SK-N-SH (cell line): ENCODE data around the gene CRB2. TPM values are rescaled to one million over a fixed set of nuclear protein-coding genes. Genes with fewer than 3 reads are reported as not detected.

Experiments
- CTCF ChIA-PET: fragments of 300-600, 350-600 bp; formaldehyde crosslinking; extraction: SDS; loops from one replicate; lab custom pipeline; 2021; lab: Yijun Ruan, JAX
- POLR2A ChIA-PET: fragments of 350-600 bp; sonication (Branson Sonifier 250); formaldehyde crosslinking; extraction: SDS; loops from one replicate; lab custom pipeline; 2020; ENCODE audit warnings: antibody characterized with exemption, inconsistent platforms; lab: Yijun Ruan, JAX
- DNase-seq: peaks from one replicate; pipeline ENCODE4 v3.0.0; 2012
- H2AFZ ChIP-seq: fragments of 200-600 bp; sonication (generic); 2 replicates; pipeline ENCODE4 v1.8.1; 2016; ENCODE audit warnings: antibody characterized with exemption, mild to moderate bottlenecking, low read depth
- H3F3A ChIP-seq: fragments of 200-600 bp; sonication (generic); replicated peaks from 2 replicates; pipeline ENCODE3; 2016; ENCODE audit warnings: antibody characterized with exemption, mild to moderate bottlenecking; ENCODE audit not compliant: insufficient read depth
- H3K27ac ChIP-seq, 2 experiments: fragments of 200-500 bp in 1 of 2; fragments of 200-600 bp in 1 of 2; sonication (Bioruptor generic) in 1 of 2; sonication (generic), shearing (Covaris generic) in 1 of 2; 2 replicates each; pipeline versions ENCODE4 v1.5.1 to v1.6.1; 2014 to 2016; ENCODE audit warnings: low read depth in 2 of 2, inconsistent platforms in 1 of 2, low read length in 1 of 2, mild to moderate bottlenecking in 1 of 2, mixed read lengths in 1 of 2
- H3K27me3 ChIP-seq: fragments of 200-600 bp; sonication (generic), shearing (Covaris generic); 2 replicates; pipeline ENCODE4 v1.6.1; 2016; ENCODE audit warnings: mixed run types; ENCODE audit not compliant: insufficient read depth
- H3K36me3 ChIP-seq, 2 experiments: fragments of 200-500 bp in 1 of 2; fragments of 200-600 bp in 1 of 2; sonication (Bioruptor generic) in 1 of 2; sonication (generic) in 1 of 2; replicated peaks in 1 of 2; 2 replicates each; pipeline versions ENCODE3 to v1.5.1; 2014 to 2016; ENCODE audit warnings: low read length in 1 of 2, mild to moderate bottlenecking in 1 of 2; ENCODE audit not compliant: insufficient read depth in 2 of 2, control insufficient read depth in 1 of 2
- H3K4me1 ChIP-seq, 2 experiments: fragments of 200-500 bp in 1 of 2; fragments of 200-600 bp in 1 of 2; sonication (Bioruptor generic) in 1 of 2; sonication (generic), shearing (Covaris generic) in 1 of 2; 2 replicates each; pipeline versions ENCODE4 v1.5.1 to v1.6.1; 2014 to 2016; ENCODE audit warnings: low read depth in 1 of 2, low read length in 1 of 2, mixed run types in 1 of 2; ENCODE audit not compliant: insufficient read depth in 2 of 2, control insufficient read depth in 1 of 2
- H3K4me2 ChIP-seq: fragments of 200-600 bp; sonication (generic), shearing (Covaris generic); 2 replicates; pipeline ENCODE4 v1.6.1; 2017; ENCODE audit warnings: mixed run types
- H3K4me3 ChIP-seq, 2 experiments: fragments of 200-500 bp in 1 of 2; fragments of 200-600 bp in 1 of 2; sonication (Bioruptor generic) in 1 of 2; sonication (generic), shearing (Covaris generic) in 1 of 2; 2 replicates each; pipeline versions ENCODE4 v1.5.1 to v1.8.1; 2014 to 2016; ENCODE audit warnings: low read depth in 2 of 2, inconsistent platforms in 1 of 2, low read length in 1 of 2, mild to moderate bottlenecking in 1 of 2, mixed read lengths in 1 of 2, moderate library complexity in 1 of 2
- H3K79me2 ChIP-seq: fragments of 200-600 bp; sonication (generic); 2 replicates; pipeline ENCODE4 v1.8.1; 2017; ENCODE audit warnings: mild to moderate bottlenecking; ENCODE audit not compliant: insufficient read depth
- H3K9ac ChIP-seq: fragments of 200-600 bp; sonication (generic); 2 replicates; pipeline ENCODE4 v1.6.1; 2017; ENCODE audit warnings: mixed run types
- H3K9me2 ChIP-seq: fragments of 200-600 bp; sonication (generic); 2 replicates; pipeline ENCODE4 v1.6.1; 2017; ENCODE audit warnings: mixed run types
- H3K9me3 ChIP-seq: fragments of 200-600 bp; sonication (generic); 2 replicates; pipeline ENCODE4 v1.6.1; 2017; ENCODE audit warnings: mixed run types, mild to moderate bottlenecking, moderate library complexity
- H4K20me1 ChIP-seq: fragments of 200-600 bp; sonication (generic); 2 replicates; pipeline ENCODE4 v1.6.1; 2017; ENCODE audit warnings: mild to moderate bottlenecking, mixed run types; ENCODE audit not compliant: insufficient read depth
- CHD2 ChIP-seq: fragments of 150-350 bp; IDR thresholded peaks from 2 replicates; pipeline ENCODE4 v1.6.1; 2018; ENCODE audit warnings: low read length; ENCODE audit not compliant: partially characterized antibody
- FOXJ3 ChIP-seq: sonication (generic); formaldehyde crosslinking; IDR thresholded peaks from 2 replicates; pipeline ENCODE4 v1.5.1; 2020; ENCODE audit warnings: mild to moderate bottlenecking, missing genetic modification reagents
- GABPA ChIP-seq: IDR thresholded peaks from 2 replicates; pipeline ENCODE4 v1.4.0; 2012; ENCODE audit warnings: low read depth, mild to moderate bottlenecking
- POLR2AphosphoS5 ChIP-seq: IDR thresholded peaks from 2 replicates; pipeline ENCODE4 v1.6.1; 2012; ENCODE audit warnings: low read depth, low read length
- RXRA ChIP-seq: IDR thresholded peaks from 2 replicates; pipeline ENCODE4 v1.4.0; 2012; ENCODE audit warnings: low read depth, mild to moderate bottlenecking, borderline replicate concordance
- SIN3A ChIP-seq: IDR thresholded peaks from 2 replicates; pipeline ENCODE4 v1.6.1; 2012; ENCODE audit warnings: low read depth, mild to moderate bottlenecking, low read length, moderate library complexity, borderline replicate concordance
- SMC3 ChIP-seq: IDR thresholded peaks from 2 replicates; pipeline ENCODE4 v1.6.1; 2012; ENCODE audit warnings: low read depth, low read length, improper control_type of control experiment
- USF1 ChIP-seq: IDR thresholded peaks from 2 replicates; pipeline ENCODE4 v1.4.0; 2012; ENCODE audit warnings: low read depth, borderline replicate concordance
- YY1 ChIP-seq: IDR thresholded peaks from 2 replicates; pipeline ENCODE4 v1.4.0; 2012; ENCODE audit warnings: low read depth, mild to moderate bottlenecking
- WGBS: methylation state at CpG from one replicate; pipeline ENCODE4 v1.1.6; 2017; ENCODE audit warnings: low lambda C conversion rate; 5-methylcytosine and 5-hydroxymethylcytosine counted together
- polyA plus RNA-seq, 3 experiments: library from polyadenylated mRNA; depleted of rRNA; stranded (reverse); fragments of >200 nt; gene quantifications; 2 replicates each; pipeline ENCODE4 v1.2.3, GENCODE V29; 2012
- TF ChIP-seq, protein P1 (sequence below): IDR thresholded peaks from 2 replicates; pipeline ENCODE4 v1.4.0; 2012; ENCODE audit warnings: low read depth
- TF ChIP-seq, protein P2 (sequence below): IDR thresholded peaks from 2 replicates; pipeline ENCODE4; 2012
- TF ChIP-seq, protein P3 (sequence below): IDR thresholded peaks from 2 replicates; pipeline ENCODE4 v1.6.1; 2012; ENCODE audit warnings: mild to moderate bottlenecking, low read depth, low read length, moderate library complexity

Gene CRB2
- polyA plus RNA-seq, 1 of the 3 experiments (the other 2 are of a cell fraction): not detected

DNA sequence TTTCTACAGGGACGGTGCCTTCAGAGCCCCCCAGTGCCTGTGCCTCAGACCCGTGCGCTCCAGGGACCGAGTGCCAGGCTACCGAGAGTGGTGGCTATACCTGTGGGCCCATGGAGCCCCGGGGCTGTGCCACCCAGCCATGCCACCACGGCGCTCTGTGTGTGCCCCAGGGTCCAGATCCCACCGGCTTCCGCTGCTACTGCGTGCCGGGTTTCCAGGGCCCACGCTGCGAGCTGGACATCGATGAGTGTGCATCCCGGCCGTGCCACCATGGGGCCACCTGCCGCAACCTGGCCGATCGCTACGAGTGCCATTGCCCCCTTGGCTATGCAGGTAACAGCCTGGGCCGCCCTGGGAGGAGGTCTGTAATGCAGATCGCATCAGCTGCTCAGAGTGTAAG, 6.9 kb downstream of the CRB2 start:
- ChIA-PET POLR2A (no interaction called here), CTCF (interaction anchor here (1.3 to 10.4 kb wide), 4 partner anchors 8 to 23 kb away, joined by 4 to 77 read pairs (median 25); partner anchors contain the start of gene CRB2)
- no peak overlapping the region for H3K9ac ChIP-seq
- no peak overlapping the region for H2AFZ ChIP-seq
- H3K79me2 ChIP-seq: no peaks in the 10 kb centered on the region
- no peak overlapping the region for H3K4me2 ChIP-seq
- peaks cover 0 to 4% of the 10 kb centered on the region in 2 experiments; a peak in 1 of 4 replicates for H3K4me1 ChIP-seq
- H3K9me2 ChIP-seq: no peaks in the 10 kb centered on the region
- H3K36me3 ChIP-seq: no peaks in the 10 kb centered on the region
- no peak for DNase-seq
- no peak overlapping the region for H3K27ac ChIP-seq
- H4K20me1 ChIP-seq: no peaks in the 10 kb centered on the region
- H3K9me3 ChIP-seq: no peaks in the 10 kb centered on the region
- TF ChIP-seq GABPA (no peak), RXRA (no peak), USF1 (no peak), SMC3 (no peak), CHD2 (no peak), POLR2AphosphoS5 (no peak), SIN3A (no peak), YY1 (no peak), FOXJ3 (no peak)
- TF ChIP-seq, protein P1, sequence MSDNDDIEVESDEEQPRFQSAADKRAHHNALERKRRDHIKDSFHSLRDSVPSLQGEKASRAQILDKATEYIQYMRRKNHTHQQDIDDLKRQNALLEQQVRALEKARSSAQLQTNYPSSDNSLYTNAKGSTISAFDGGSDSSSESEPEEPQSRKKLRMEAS: no peak
- TF ChIP-seq, protein P2, sequence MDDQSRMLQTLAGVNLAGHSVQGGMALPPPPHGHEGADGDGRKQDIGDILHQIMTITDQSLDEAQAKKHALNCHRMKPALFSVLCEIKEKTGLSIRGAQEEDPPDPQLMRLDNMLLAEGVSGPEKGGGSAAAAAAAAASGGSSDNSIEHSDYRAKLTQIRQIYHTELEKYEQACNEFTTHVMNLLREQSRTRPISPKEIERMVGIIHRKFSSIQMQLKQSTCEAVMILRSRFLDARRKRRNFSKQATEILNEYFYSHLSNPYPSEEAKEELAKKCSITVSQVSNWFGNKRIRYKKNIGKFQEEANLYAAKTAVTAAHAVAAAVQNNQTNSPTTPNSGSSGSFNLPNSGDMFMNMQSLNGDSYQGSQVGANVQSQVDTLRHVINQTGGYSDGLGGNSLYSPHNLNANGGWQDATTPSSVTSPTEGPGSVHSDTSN: no peak
- TF ChIP-seq, protein P3, sequence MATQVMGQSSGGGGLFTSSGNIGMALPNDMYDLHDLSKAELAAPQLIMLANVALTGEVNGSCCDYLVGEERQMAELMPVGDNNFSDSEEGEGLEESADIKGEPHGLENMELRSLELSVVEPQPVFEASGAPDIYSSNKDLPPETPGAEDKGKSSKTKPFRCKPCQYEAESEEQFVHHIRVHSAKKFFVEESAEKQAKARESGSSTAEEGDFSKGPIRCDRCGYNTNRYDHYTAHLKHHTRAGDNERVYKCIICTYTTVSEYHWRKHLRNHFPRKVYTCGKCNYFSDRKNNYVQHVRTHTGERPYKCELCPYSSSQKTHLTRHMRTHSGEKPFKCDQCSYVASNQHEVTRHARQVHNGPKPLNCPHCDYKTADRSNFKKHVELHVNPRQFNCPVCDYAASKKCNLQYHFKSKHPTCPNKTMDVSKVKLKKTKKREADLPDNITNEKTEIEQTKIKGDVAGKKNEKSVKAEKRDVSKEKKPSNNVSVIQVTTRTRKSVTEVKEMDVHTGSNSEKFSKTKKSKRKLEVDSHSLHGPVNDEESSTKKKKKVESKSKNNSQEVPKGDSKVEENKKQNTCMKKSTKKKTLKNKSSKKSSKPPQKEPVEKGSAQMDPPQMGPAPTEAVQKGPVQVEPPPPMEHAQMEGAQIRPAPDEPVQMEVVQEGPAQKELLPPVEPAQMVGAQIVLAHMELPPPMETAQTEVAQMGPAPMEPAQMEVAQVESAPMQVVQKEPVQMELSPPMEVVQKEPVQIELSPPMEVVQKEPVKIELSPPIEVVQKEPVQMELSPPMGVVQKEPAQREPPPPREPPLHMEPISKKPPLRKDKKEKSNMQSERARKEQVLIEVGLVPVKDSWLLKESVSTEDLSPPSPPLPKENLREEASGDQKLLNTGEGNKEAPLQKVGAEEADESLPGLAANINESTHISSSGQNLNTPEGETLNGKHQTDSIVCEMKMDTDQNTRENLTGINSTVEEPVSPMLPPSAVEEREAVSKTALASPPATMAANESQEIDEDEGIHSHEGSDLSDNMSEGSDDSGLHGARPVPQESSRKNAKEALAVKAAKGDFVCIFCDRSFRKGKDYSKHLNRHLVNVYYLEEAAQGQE: no peak
- TF ChIP-seq, all 33 proteins: peak for 0
- Histone ChIP-seq H3K4me3 (no peak overlapping the region), H3K27me3 (no peaks in the 10 kb centered on the region), H3F3A (no peaks in the 10 kb centered on the region)
- WGBS: 92% methylated on average over 17 of the region's 23 CpGs
